ENCODE measurements around the gene LRRC49. TPM values are rescaled to one million over a fixed set of nuclear protein-coding genes. Genes with fewer than 3 reads are reported as not detected.
A peak's percentile ranks its signal among the peaks of the same experiment; 100 is the strongest.

The LRRC49 gene
- total and polyA plus RNA-seq, 10 of the 15 experiments (the other 5 are each of a cell fraction or from before 2014, with no cell fraction given): 1.4 to 3.7 (median 2.9) TPM

DNA sequence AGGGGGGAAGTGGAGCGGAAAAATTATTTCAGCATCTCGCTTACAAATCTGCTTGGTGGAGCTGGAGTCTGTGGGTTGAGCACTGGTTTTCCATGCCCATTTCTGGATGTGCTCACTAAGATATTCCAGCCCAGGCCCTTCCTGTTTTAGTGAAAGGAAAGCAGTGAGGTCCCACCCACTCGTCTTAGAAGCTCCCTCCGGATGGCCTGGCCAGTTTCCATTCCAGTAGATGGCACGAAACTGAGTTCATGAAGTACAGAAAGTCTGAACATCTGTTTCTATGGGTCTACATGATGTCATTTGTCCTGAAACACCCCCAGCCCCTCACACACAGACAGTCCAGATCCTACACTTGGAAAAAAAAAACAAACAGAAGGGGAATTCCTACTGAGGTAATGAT is 190.7 kb downstream of the LRRC49 start:
- Histone ChIP-seq H3K79me2 (ENCODE audit: control insufficient read depth, insufficient read depth, low read length) (no peaks in the 10 kb centered on the region), H3K9ac (ENCODE audit: control insufficient read depth, insufficient read depth, low read length) (no peak overlapping the region), H3K4me1 (ENCODE audit: control insufficient read depth, insufficient read depth, low read length) (no peaks in the 10 kb centered on the region), H2AFZ (ENCODE audit: control insufficient read depth, low read depth, low read length) (no peak overlapping the region), H3K27ac (ENCODE audit: control insufficient read depth, insufficient read depth) (no peak overlapping the region), H3K4me3 (no peak overlapping the region), H3K4me2 (ENCODE audit: control insufficient read depth, insufficient read depth) (no peak overlapping the region), H3K27me3 (replicated peaks in 1 of 2; ENCODE audit: control insufficient read depth in 2 of 2, insufficient read depth in 2 of 2, low read length in 1 of 2) (no peaks in the 10 kb centered on the region), H4K20me1 (ENCODE audit: control insufficient read depth, insufficient read depth) (no peaks in the 10 kb centered on the region), H3K36me3 (ENCODE audit: control insufficient read depth in 2 of 2, insufficient read depth in 2 of 2, low read length in 1 of 2) (no peaks in the 10 kb centered on the region), H3K9me3 (replicated peaks; ENCODE audit: control insufficient read depth, insufficient read depth, low read length) (no peaks in the 10 kb centered on the region)
- BruUV-seq (replicated peaks): no TSS peak
- intact Hi-C loops (cut with micrococcal nuclease; ENCODE audit: unreplicated experiment): no loop called here
- SMC1A ChIA-PET (ENCODE audit: uncharacterized antibody, unreplicated experiment): no interaction called here
- POLR2A ChIA-PET: no interaction called here
- CTCF ChIA-PET: no interaction called here
- 21% methylated on average over 5 of the region's 5 CpGs for WGBS (ENCODE audit: insufficient coverage, insufficient replicate concordance, low lambda C conversion rate, missing lambda C conversion rate)
- TF ChIP-seq SIX5 (IDR thresholded peaks at IDR 0.05; ENCODE audit: low read depth, low read length, severe bottlenecking) (no peak), CREM (IDR thresholded peaks at IDR 0.05; ENCODE audit: low read depth) (0 out of 2 replicates have a peak, but pooled peaks have one; percentile 9), EED (IDR thresholded peaks at IDR 0.05; ENCODE audit: low read depth) (0 out of 2 replicates have a peak, but pooled peaks have one; percentile 30), SPI1 (IDR thresholded peaks at IDR 0.05; ENCODE audit: borderline replicate concordance, insufficient read depth, low read depth, low read length) (no peak), PML (IDR thresholded peaks at IDR 0.05; ENCODE audit: low read length) (no peak), JUNB (IDR thresholded peaks at IDR 0.05) (peak; percentile 35), IKZF1 (conservative IDR thresholded peaks at IDR 0.05) (no peak)
- in situ Hi-C loops (cut with MboI): no loop called here
- RAD21 ChIA-PET (ENCODE audit: unreplicated experiment): no interaction called here
- no peak for FAIRE-seq
- no peak for ATAC-seq
- no peak for DNase-seq (ENCODE audit: low read depth, low spot score)

GRCh38 chr15:71084264-71084663 is 191.6 kb downstream of the LRRC49 start:
- CTCF ChIA-PET: no interaction called here
- in situ Hi-C loops (cut with MboI) (no loop called here), intact Hi-C loops (cut with micrococcal nuclease; ENCODE audit: unreplicated experiment) (no loop called here)
- H3K4me2 ChIP-seq (ENCODE audit: control insufficient read depth, insufficient read depth): no peak overlapping the region
- no peaks in the 10 kb centered on the region for H3K9me3 ChIP-seq (replicated peaks; ENCODE audit: control insufficient read depth, insufficient read depth, low read length)
- DNase-seq (ENCODE audit: low read depth, low spot score): no peak
- no peak overlapping the region for H3K9ac ChIP-seq (ENCODE audit: control insufficient read depth, insufficient read depth, low read length)
- SMC1A ChIA-PET (ENCODE audit: uncharacterized antibody, unreplicated experiment): no interaction called here
- H3K79me2 ChIP-seq (ENCODE audit: control insufficient read depth, insufficient read depth, low read length): no peaks in the 10 kb centered on the region
- ATAC-seq: no peak
- H2AFZ ChIP-seq (ENCODE audit: control insufficient read depth, low read depth, low read length): no peak overlapping the region
- no peak overlapping the region for H3K4me3 ChIP-seq
- no peaks in the 10 kb centered on the region for H3K27me3 ChIP-seq (replicated peaks in 1 of 2; ENCODE audit: control insufficient read depth in 2 of 2, insufficient read depth in 2 of 2, low read length in 1 of 2)
- BruUV-seq (replicated peaks): no TSS peak
- no peaks in the 10 kb centered on the region for H3K36me3 ChIP-seq (ENCODE audit: control insufficient read depth in 2 of 2, insufficient read depth in 2 of 2, low read length in 1 of 2)
- H3K4me1 ChIP-seq (ENCODE audit: control insufficient read depth, insufficient read depth, low read length): no peaks in the 10 kb centered on the region
- no peak for FAIRE-seq
- POLR2A ChIA-PET: no interaction called here
- no peaks in the 10 kb centered on the region for H4K20me1 ChIP-seq (ENCODE audit: control insufficient read depth, insufficient read depth)
- RAD21 ChIA-PET (ENCODE audit: unreplicated experiment): no interaction called here
- 15% methylated on average over 2 of the region's 2 CpGs for WGBS (ENCODE audit: insufficient coverage, insufficient replicate concordance, low lambda C conversion rate, missing lambda C conversion rate)
- no peak overlapping the region for H3K27ac ChIP-seq (ENCODE audit: control insufficient read depth, insufficient read depth)
- TF ChIP-seq, protein P1, sequence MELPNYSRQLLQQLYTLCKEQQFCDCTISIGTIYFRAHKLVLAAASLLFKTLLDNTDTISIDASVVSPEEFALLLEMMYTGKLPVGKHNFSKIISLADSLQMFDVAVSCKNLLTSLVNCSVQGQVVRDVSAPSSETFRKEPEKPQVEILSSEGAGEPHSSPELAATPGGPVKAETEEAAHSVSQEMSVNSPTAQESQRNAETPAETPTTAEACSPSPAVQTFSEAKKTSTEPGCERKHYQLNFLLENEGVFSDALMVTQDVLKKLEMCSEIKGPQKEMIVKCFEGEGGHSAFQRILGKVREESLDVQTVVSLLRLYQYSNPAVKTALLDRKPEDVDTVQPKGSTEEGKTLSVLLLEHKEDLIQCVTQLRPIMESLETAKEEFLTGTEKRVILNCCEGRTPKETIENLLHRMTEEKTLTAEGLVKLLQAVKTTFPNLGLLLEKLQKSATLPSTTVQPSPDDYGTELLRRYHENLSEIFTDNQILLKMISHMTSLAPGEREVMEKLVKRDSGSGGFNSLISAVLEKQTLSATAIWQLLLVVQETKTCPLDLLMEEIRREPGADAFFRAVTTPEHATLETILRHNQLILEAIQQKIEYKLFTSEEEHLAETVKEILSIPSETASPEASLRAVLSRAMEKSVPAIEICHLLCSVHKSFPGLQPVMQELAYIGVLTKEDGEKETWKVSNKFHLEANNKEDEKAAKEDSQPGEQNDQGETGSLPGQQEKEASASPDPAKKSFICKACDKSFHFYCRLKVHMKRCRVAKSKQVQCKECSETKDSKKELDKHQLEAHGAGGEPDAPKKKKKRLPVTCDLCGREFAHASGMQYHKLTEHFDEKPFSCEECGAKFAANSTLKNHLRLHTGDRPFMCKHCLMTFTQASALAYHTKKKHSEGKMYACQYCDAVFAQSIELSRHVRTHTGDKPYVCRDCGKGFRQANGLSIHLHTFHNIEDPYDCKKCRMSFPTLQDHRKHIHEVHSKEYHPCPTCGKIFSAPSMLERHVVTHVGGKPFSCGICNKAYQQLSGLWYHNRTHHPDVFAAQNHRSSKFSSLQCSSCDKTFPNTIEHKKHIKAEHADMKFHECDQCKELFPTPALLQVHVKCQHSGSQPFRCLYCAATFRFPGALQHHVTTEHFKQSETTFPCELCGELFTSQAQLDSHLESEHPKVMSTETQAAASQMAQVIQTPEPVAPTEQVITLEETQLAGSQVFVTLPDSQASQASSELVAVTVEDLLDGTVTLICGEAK (IDR thresholded peaks at IDR 0.05; ENCODE audit: borderline replicate concordance): no peak
- no peak for TF ChIP-seq HSF1 (IDR thresholded peaks at IDR 0.05; ENCODE audit: low read depth, low read length)
- no peak for TF ChIP-seq YY1 (IDR thresholded peaks at IDR 0.05; ENCODE audit: low read depth, low read length)
- TF ChIP-seq SKIL (IDR thresholded peaks at IDR 0.05; ENCODE audit: low read depth, poor library complexity, severe bottlenecking): no peak
- no peak for TF ChIP-seq ESRRA (IDR thresholded peaks at IDR 0.05; ENCODE audit: low read length)

Measured in GM12878 (cell line).